Fibroblast of peridontal ligament (primary cell): Measurements from ENCODE around the gene CD46.

Experiments
- DNase-seq: peaks from one replicate; pipeline ENCODE4 v3.0.0-alpha.2; 2010; ENCODE audit errors: extremely low read depth

CD46 gene

GRCh38 chr1:207794861-207795260 lies 43.0 kb downstream of the CD46 start:
- DNase-seq = no peak

- peak; percentile 94 for DNase-seq
Measured at GRCh38 chr1:207797229-207797973, 45.5 kb downstream of the CD46 start.

- DNase-seq = peak; percentile 60
Measured at GRCh38 chr1:207798847-207799246, 47.0 kb downstream of the CD46 start.

- no peak for DNase-seq
Measured at GRCh38 chr1:207799989-207800648, 48.3 kb downstream of the CD46 start.

- no peak for DNase-seq
Measured at GRCh38 chr1:207801819-207802218, 50.0 kb downstream of the CD46 start.

- DNase-seq = no peak
Measured at GRCh38 chr1:207803678-207804077, 51.8 kb downstream of the CD46 start.

GRCh38 chr1:207804721-207805468 lies 53.0 kb downstream of the CD46 start:
- no peak for DNase-seq

- DNase-seq = peak; percentile 96
Measured at GRCh38 chr1:207805841-207806421, 54.1 kb downstream of the CD46 start.

- peak; percentile 54 for DNase-seq
Measured at GRCh38 chr1:207806531-207807325, 54.9 kb downstream of the CD46 start.

- no peak for DNase-seq
Measured at GRCh38 chr1:207807326-207807689, 55.5 kb downstream of the CD46 start.

GRCh38 chr1:207807690-207808321 lies 56.0 kb downstream of the CD46 start:
- no peak for DNase-seq

GRCh38 chr1:207808322-207808705 lies 56.5 kb downstream of the CD46 start:
- no peak for DNase-seq

GRCh38 chr1:207808911-207809555 lies 57.2 kb downstream of the CD46 start:
- DNase-seq = no peak

GRCh38 chr1:207810173-207810572 lies 58.3 kb downstream of the CD46 start:
- peak; percentile 83 for DNase-seq

GRCh38 chr1:207810606-207811295 lies 58.9 kb downstream of the CD46 start:
- DNase-seq = no peak

GRCh38 chr1:207811319-207811718 lies 59.5 kb downstream of the CD46 start:
- no peak for DNase-seq

- DNase-seq = no peak
Measured at GRCh38 chr1:207811920-207812720, 60.3 kb downstream of the CD46 start.

GRCh38 chr1:207812778-207813511 lies 61.1 kb downstream of the CD46 start:
- DNase-seq = no peak

GRCh38 chr1:207813512-207813881 lies 61.6 kb downstream of the CD46 start:
- no peak for DNase-seq
